ENCODE measurements around the gene CEP192.
A peak's percentile ranks its signal among the peaks of the same experiment; 100 is the strongest.
"Not testable (repeated sequence)": the region's sequence is repeated elsewhere in the genome, so short reads cannot be mapped to it uniquely, and the experiment has no call there.

CEP192 gene, protein sequence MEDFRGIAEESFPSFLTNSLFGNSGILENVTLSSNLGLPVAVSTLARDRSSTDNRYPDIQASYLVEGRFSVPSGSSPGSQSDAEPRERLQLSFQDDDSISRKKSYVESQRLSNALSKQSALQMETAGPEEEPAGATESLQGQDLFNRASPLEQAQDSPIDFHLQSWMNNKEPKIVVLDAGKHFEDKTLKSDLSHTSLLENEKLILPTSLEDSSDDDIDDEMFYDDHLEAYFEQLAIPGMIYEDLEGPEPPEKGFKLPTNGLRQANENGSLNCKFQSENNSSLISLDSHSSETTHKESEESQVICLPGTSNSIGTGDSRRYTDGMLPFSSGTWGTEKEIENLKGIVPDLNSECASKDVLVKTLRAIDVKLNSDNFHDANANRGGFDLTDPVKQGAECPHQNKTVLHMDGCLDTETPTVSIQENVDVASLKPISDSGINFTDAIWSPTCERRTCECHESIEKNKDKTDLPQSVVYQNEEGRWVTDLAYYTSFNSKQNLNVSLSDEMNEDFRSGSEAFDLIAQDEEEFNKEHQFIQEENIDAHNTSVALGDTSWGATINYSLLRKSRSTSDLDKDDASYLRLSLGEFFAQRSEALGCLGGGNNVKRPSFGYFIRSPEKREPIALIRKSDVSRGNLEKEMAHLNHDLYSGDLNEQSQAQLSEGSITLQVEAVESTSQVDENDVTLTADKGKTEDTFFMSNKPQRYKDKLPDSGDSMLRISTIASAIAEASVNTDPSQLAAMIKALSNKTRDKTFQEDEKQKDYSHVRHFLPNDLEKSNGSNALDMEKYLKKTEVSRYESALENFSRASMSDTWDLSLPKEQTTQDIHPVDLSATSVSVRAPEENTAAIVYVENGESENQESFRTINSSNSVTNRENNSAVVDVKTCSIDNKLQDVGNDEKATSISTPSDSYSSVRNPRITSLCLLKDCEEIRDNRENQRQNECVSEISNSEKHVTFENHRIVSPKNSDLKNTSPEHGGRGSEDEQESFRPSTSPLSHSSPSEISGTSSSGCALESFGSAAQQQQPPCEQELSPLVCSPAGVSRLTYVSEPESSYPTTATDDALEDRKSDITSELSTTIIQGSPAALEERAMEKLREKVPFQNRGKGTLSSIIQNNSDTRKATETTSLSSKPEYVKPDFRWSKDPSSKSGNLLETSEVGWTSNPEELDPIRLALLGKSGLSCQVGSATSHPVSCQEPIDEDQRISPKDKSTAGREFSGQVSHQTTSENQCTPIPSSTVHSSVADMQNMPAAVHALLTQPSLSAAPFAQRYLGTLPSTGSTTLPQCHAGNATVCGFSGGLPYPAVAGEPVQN (N-terminal part only)

DNA sequence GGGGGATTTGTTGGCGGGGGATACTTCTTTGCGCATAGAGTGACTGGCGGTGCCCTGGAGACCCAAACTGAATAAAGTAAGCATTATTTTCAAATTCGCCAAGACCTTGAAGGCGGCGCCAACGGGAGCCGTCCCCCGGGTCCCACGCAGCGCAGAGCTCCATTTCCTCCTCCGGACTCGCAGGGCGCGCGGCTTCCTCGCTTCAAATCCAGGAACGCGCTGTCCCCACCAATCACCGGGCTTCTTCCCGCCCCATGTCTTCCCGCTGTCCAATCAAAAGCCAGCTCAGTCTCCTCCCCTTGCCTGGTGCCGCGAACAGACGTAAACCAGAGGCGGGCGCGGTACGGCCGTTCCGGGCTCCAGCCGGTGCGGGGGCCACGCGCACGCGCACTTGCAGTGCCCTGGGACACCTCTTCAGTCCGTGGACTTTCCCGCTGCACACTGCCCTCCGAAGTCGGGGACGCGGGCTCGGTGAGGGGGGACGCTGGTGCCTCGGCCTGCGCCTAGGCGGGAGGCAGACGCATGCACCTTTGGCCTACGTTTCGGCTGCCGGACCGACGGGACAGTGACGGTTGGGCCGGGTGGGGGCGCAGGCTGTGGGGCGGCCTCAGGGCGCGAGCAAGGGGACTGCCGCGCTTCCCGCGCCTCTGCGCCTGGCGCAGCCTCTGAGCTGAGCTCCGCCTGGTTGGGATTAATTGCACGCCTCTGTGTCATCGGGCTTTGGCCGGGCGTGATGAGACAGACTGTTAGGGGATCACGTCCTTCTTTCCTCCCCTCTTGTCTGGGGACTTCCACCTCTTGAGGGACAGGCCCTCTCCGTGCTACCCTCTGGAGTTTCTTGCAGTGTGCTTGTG, at the start of gene CEP192:
Gene CEP192 (plus strand): TSS at position 396 of the 854 bp plus-strand sequence. CDS start 8,063 bp downstream, outside the sequence.
- DNase-seq (ENCODE audit: low read depth): peak; percentile 95

DNA sequence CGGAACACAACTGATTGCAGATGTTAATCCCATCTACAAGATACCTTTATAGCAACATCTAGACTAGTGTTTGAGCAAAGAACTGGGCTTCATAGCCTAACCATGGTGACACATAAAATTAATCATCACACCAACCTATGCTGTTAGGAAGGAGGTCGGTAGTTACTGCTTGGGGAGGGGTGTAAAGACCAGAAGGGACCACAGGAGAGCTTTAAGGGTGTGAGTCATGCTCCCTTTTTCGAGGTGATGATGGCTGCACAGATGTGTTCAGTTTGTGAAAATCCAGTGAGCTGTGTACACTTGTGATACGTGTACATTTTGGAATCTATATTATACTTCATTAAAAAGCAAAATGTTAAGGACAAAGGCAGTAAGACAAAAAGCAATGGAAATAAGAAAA, 47.9 kb upstream of the CEP192 start:
- no peak for DNase-seq (ENCODE audit: low read depth)

DNA sequence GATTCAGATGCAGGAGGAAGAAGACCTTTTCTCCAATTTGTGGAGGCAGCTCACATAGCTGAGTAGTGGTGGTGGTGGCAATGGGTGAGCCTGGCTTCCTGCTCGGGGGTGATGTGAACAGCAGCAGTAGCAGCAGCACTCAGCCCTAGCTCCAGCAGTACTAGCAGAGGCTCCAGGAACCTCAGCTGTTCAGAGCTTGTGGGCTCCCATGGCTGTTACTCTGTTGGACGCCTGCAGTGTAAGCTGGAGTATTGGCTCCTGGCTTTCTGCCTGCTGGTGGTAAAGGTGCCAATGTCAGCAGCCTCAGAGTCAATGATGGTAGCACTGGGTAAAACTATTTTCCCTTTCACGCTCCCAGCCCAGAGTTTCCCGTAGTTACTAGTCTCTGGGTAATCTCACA, 46.5 kb upstream of the CEP192 start:
- DNase-seq (ENCODE audit: low read depth): no peak

DNA sequence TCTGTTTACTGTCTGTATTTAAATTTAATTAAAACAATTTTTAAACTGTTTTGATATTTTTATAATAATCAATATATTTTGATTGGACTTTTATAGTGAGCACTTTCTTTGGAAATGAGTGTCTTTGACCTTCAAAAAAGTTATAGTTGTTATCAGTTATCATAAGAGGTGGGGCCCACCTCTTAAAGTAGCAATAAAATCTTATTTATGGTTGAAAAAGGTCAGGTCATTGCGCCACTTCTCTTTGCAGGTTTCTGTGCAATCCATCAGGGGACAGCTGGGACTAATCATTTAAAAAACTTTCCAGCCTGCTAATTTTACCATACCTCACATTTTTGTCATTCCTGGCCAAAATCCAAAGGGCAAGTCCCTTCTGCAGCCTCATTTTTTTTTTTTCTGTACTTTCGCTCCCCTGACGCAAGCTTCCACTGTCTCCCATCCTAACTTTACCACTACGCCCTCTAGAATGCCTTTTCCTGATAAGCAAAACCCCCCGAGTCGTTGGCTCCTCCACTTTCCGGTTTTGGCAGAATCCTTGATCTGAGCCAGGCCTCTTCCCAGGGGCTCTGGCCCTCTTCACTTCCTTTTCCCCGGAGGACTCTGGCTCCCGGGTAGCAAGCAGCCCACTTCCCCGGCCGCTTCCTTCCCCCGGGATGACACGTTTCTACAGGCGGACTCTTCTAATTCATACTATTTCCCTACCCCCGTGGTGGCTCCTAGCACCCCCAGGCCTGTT, 44.4 kb upstream of the CEP192 start:
- peak; percentile 4 for DNase-seq (ENCODE audit: low read depth)

DNA sequence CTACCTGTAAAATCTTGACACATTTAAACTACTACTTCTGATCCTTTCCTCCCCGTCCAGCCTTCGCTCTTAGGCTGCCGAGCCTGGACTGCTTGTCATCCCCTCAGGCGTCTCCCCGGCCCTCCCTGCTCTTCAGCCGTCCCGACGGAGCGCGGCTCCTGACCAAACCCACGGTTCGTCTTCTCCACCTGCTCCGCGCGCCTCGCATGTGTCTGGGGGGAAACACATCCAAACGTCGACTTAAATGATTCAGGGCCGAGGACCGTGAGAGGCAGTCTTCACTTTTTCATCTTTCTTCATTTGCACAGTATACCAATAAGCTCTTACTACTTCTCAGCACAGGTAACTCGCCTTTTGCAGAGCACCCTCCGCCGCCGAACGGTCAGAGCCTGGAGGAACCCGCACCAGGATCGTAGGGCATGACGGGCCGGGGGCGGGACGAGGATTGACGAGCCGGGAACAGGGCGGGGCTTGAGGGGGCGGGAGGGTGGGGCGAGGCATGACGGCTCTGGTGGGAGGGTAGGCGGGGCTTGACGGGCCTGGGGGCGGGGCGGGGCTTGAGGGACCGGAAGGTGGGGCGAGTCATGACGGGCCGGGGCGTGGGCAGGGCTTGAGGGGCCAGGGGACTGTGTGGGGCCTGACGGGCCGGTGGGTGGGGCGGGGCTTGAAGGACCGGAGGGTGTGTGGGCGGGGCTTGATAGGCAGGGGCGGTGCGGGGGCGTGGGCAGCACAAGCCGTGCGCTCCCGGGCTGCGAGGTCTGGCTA, 43.7 kb upstream of the CEP192 start, which contains the start of gene SEH1L:
Gene SEH1L (plus strand): TSS at position 727 of the 765 bp plus-strand sequence. CDS start 111 bp downstream, outside the sequence.
- peak; percentile 97 for DNase-seq (ENCODE audit: low read depth)

DNA sequence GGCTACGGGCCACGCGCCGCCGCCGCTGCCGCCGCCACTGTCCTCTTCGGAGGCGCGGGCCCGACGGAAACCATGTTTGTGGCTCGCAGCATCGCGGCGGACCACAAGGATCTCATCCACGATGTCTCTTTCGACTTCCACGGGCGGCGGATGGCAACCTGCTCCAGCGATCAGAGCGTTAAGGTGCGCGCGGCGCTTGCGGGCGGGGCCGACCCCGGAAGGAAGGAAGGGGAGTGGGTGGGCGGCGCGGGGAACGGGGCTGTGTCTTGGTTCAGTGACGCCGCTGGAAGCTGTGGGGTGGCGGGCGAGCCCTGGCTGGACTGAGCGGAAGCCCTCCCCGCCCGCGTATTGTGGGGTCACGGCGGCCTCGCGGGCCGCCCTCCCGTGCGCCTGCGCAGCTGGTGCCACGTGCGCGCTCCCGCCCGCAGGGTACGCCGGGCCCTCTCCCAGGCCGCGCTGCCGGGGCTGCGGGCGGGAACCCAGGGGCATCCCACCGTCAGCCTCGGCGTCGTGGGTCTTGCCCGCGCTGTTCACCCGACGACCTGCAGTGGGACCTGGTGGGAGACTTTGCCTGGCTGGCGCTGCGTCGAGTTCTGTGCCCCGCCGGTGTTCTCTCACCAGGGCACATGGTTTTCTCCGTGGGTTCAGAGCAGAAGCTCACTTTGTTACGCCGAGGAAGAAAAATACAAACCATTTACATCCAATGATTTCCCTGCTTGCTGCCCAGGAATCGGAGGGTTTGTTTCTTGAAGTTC, 42.9 kb upstream of the CEP192 start:
- peak; percentile 97 for DNase-seq (ENCODE audit: low read depth)

DNA sequence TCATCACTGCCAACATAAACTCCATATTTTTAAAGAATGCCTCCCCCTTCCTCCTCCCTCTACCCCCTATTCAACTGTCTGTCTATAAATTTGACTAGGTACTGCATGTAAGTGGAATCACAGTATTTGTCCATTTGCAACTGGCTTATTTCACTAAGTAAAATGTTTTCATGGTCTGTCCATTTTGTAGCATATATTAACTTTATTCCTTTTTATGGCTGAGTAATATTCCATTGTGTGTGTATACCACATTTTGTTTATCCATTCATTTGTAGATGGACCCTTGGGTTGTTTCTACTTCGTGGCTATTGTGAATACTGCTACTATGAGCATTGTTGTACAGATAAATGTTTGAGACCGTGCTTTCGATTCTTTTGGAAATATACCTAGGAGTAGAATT, 32.7 kb upstream of the CEP192 start:
- DNase-seq (ENCODE audit: low read depth): no peak

DNA sequence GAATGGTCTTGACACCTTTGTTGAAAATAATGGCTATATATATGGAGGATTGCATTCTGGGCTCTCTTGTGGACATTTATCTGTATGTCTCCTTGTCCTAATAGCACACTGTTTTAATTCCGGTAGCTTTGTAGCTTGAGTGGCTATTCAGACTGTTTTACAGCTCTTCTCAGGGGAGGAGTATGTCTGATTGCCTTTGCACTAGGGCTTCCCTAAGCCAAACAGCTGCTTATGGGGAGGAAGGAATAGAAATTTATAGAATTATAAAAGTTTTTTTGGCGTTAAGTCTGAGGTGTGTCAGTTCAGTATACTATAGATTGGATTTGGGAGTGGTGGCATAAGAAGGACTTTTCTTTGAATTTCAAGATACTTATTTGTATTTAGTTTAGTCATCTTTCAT, 30.8 kb upstream of the CEP192 start:
- DNase-seq (ENCODE audit: low read depth): no peak

DNA sequence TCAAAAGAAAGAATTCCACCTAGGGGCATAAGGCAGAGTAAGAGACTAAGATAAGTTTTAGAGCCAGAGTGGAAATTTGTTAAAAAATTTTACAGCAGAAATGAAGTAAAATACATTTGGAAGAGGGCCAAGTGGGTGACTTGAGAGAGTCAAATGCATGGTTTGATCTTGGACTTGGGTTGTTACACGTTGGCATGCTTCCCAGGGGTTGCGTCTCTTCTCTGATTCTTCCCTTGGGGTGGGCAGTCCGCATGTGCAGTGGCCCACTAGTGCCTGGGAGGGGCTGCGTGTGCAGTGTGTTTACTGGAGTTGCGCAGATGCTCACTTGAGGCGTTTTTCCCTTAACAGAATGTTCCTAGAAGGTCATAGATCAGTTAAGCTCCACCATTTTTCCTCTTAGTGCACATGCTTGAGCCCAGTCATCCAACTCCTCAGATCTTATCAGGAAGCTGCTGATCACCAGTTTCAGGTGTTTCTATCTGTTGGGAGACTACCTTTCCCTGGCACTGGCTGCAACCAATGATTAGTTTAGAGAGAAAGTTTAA, 30.2 kb upstream of the CEP192 start:
- DNase-seq (ENCODE audit: low read depth): no peak

DNA sequence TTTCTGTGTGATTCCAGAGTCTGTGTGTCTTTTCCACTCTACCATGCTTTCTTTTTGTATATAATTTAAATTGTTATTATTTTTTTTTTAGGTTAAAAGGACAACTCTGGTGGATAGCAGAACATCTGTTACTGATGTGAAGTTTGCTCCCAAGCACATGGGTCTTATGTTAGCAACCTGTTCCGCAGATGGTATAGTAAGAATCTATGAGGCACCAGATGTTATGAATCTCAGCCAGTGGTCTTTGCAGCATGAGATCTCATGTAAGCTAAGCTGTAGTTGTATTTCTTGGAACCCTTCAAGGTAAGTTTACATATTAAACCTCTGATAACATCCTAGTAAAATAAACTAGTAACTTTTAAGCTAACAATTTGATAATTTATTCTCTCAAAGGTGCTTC, 28.1 kb upstream of the CEP192 start:
- no peak for DNase-seq (ENCODE audit: low read depth)

DNA sequence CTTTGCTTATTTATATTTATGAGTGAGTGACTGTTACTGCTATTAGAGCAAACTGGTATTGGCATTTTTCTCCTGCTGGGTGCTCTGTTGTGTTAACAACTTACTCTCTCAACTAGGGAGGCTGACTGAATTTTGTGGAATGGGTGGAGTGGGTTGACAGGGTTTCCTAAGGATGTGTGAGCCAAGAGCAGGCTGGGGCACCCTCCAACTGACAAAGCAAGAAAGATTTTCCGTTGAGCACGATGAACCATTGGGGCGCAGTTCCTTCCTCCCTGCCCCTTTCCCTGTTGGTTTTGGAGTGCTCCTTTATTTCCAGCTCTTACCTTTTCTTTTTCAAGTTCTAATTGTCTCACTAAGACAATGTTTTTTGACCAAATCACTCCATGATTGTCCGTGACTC, 23.0 kb upstream of the CEP192 start:
- no peak for DNase-seq (ENCODE audit: low read depth)

DNA sequence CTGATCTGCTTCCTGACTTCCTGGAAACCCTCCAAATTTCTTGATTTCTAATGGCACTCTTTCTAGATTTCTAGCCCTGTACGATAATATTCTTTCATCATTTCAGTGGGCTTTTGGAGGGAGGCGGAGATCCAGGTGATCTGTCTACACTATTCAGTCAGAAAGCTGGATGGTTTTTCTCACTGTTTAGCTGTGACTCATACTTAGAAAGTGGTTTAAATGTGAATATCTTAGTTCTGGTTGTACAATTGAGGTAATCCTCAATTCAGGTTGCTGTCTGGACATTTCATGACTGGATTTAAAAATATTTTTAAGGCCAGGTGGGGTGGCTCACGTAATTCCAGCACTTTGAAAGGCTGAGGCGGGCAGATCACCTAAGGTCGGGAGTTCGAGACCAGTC, 22.5 kb upstream of the CEP192 start:
- no peak for DNase-seq (ENCODE audit: low read depth)

DNA sequence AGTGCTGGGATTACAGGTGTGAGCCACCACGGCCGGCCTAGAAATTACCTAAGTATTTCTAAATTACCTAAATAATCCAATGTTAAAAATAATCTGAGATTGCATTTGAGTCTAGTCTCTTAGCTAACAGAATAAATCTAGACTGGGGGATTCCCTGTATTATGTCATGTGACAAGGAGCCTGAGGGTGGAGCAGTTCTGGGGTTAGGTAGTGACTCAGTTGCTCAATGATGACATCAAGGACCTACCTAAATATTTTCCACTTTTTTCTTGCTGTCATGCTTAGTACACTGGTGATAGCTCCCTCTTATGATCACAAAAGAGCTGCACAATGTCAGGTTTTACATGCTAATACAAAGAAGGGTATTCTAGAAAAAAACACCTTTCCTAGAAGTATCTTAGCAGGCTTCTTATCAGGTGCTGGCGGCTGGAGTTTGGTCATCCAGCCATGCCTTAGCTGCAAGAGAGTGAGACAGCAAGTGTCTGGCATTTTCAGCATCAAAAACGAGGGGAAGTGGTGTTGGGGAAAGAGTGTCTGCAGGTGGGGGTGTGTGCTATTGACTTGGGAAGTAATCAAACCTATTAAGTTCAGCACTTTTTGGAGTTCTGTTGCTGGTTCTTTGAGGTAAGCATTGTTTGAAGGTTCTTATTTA, 17.5 kb upstream of the CEP192 start:
- no peak for DNase-seq (ENCODE audit: low read depth)

DNA sequence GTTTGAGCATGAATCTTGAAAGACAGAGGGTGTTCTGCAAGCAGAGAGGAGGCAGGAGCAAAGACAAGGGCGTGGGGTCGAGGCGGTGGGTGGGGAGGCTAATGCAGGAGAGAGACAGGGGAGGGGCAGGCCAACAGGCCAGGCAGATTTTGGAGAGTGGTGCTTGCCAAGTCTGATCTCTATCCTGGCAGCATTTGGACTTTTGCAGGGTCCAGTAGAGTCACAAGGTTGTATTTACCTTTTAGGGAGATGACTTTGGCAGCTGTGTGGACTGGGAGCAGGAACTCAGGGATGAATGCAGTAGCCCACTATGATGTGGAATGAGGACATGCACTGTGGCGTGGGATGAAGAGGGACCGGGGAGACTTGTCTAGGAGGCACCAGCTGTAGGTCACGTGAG, 15.7 kb upstream of the CEP192 start:
- no peak for DNase-seq (ENCODE audit: low read depth)

DNA sequence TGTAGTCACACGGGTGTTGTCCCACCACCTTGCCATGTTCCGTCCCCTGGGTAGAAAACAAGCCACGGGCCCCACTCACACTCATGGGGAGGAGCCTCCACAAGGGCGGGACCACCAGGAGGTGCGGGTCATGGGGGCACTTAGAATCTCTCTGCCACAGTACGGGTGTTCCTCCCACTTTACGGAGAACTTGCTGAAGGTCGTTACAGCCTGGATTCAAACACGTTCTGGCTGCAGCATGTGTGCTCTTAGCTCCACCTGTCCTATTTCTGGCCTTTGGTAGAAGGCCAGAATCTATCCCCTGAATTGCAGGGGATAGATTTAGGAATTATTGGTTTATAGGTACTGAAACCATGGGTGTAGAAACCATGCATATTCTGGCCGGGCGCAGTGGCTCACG, 14.9 kb upstream of the CEP192 start:
- DNase-seq (ENCODE audit: low read depth): no peak

DNA sequence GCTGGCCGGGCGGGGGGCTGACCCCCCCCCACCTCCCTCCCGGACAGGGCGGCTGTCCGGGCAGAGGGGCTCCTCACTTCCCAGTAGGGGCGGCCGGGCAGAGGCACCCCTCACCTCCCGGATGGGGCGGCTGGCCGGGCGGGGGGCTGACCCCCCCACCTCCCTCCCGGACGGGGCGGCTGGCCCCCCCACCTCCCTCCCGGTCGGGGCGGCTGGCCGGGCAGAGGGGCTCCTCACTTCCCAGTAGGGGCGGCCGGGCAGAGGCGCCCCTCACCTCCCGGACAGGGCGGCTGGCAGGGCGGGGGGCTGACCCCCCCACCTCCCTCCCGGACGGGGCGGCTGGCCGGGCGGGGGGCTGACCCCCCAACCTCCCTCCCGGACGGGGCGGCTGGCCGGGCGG, 11.1 kb upstream of the CEP192 start:
- not testable (repeated sequence) for DNase-seq (ENCODE audit: low read depth)

DNA sequence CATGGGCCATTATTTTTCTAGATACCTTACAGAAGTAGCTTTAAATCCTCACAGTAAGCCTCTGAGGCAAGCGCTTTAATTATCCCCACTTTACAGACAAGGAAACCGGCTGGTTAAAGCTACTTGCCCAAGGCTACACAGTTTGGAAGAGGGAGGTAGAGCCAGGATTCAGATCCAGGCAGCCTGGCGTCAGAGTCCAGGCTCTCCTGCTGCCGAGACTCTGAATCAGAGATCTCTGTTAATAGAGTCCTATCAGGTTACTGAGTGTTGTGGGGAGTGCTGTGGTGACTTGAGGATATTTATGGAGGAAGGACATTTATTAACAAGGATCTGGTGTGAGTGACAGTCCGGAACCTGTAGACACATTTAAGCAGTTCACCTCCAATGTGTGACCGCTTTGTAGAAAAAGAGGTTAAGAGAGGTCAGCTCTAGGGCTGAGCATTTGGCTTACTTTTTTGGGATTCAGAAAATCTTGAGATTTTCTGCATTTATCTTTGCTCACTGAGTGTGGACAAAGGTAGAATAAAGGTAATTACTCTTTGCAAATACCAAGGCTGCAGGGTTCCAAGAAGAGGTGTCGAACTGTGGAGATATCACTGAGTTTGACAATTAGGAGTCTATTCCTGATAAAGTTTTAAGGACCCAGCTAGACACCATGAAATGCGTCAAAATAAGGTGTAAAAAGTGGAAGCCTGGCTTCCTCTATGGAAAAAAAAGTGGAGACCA, 1.6 kb upstream of the CEP192 start:
- no peak for DNase-seq (ENCODE audit: low read depth)

DNA sequence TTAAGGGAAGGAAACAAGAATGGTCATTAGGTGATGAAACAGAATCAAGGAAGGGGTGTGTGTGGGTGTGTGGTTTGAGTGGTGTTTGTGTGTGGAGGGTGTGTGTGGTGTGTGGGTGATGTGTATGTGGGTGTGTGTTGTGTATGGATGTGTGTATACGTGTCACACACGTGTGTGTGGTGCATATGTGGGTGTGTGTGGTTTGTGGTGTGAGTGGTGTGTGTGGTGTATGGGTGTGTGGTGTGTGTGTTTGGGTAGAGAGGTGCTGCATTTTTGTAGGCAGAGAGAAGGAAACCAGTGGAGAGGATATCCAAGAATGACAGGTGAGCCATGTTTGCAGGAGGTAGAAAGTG, 1.1 kb upstream of the CEP192 start:
- no peak for DNase-seq (ENCODE audit: low read depth)

Measured in activated T-helper 1 cell treated with Interleukin-2 at 50 U/mL for 16 hours (primary cell).